SU-DHL-6 (cell line): ENCODE results near the gene HEMK1.

ENCODE experiments used
- EZH2phosphoT487 ChIP-seq: fragments of 200-600 bp; sonication (generic), shearing (Covaris generic); conservative IDR thresholded peaks from 2 replicates; pipeline ENCODE4 v1.6.1; 2018; ENCODE audit warnings: mild to moderate bottlenecking, antibody characterized with exemption, low read length, moderate library complexity, mixed read lengths
- TF ChIP-seq, protein P1 (sequence below): fragments of 200-600 bp; sonication (generic); IDR thresholded peaks from one replicate; pipeline ENCODE4 v1.5.1; 2017; ENCODE audit warnings: antibody characterized with exemption, mild to moderate bottlenecking, low read length, moderate library complexity; ENCODE audit not compliant: insufficient read depth, poor library complexity, severe bottlenecking

- TF ChIP-seq, protein P1, sequence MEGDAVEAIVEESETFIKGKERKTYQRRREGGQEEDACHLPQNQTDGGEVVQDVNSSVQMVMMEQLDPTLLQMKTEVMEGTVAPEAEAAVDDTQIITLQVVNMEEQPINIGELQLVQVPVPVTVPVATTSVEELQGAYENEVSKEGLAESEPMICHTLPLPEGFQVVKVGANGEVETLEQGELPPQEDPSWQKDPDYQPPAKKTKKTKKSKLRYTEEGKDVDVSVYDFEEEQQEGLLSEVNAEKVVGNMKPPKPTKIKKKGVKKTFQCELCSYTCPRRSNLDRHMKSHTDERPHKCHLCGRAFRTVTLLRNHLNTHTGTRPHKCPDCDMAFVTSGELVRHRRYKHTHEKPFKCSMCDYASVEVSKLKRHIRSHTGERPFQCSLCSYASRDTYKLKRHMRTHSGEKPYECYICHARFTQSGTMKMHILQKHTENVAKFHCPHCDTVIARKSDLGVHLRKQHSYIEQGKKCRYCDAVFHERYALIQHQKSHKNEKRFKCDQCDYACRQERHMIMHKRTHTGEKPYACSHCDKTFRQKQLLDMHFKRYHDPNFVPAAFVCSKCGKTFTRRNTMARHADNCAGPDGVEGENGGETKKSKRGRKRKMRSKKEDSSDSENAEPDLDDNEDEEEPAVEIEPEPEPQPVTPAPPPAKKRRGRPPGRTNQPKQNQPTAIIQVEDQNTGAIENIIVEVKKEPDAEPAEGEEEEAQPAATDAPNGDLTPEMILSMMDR, result no peak
- TF ChIP-seq EZH2phosphoT487, result no peak
Measured at GRCh38 chr3:50626401-50626800, 57.1 kb downstream of the HEMK1 start.
